HepG2 (cell line): ENCODE results near the gene CD164L2. TPM values are rescaled to one million over a fixed set of nuclear protein-coding genes. Genes with fewer than 3 reads are reported as not detected.

Experiments used
- ATAC-seq: fragments of 200-7000 bp; cut with Tn5 transposase; 3 replicates; pipeline ENCODE4 v1.9.1; 2020; ENCODE audit warnings: mild to moderate bottlenecking, moderate library complexity
- BruUV-seq: library from RNA; stranded (reverse); fragments of 400-500 nt; replicated peaks from 2 replicates; lab custom pipeline; 2021; lab: Mats Ljungman, UMichigan
- CTCF ChIA-PET: fragments of 300-600 bp; formaldehyde crosslinking; extraction: SDS; loops from one replicate; lab custom pipeline; 2021; ENCODE audit warnings: low total read pairs, inconsistent platforms, low intra/inter-chr PET ratio; lab: Yijun Ruan, JAX
- POLR2A ChIA-PET: fragments of 350-600 bp; sonication (Branson Sonifier 250); formaldehyde crosslinking; loops from one replicate; lab custom pipeline; 2020; ENCODE audit warnings: antibody characterized with exemption, inconsistent platforms; lab: Yijun Ruan, JAX
- DNase-seq: peaks from one replicate; pipeline ENCODE4 v3.0.0-alpha.2; 2015; ENCODE audit warnings: low spot score
- FAIRE-seq: peaks from 3 replicates; lab custom pipeline; 2011; peaks lifted over from hg19 to GRCh38; lab: Jason Lieb, UNC
- H2AFZ ChIP-seq: one replicate; pipeline ENCODE4 v1.6.1; 2011; ENCODE audit warnings: low read length, inconsistent platforms
- H3K27ac ChIP-seq: fragments of 300-600 bp; 3 replicates; pipeline ENCODE4 v1.8.0; 2011; ENCODE audit warnings: mixed run types, mild to moderate bottlenecking, mixed read lengths, low read length, inconsistent platforms; ENCODE audit not compliant: insufficient read depth; ENCODE audit errors: extremely low read length
- H3K27me3 ChIP-seq, 2 experiments: fragments of 200-600 bp in 1 of 2; 2 replicates in 1 of 2; 3 replicates in 1 of 2; pipeline versions ENCODE4 v1.6.0 to v1.8.0; 2011; ENCODE audit warnings: low read length in 2 of 2, mild to moderate bottlenecking in 2 of 2, moderate library complexity in 2 of 2, inconsistent platforms in 1 of 2; ENCODE audit not compliant: insufficient read depth in 2 of 2, control insufficient read depth in 1 of 2
- H3K36me3 ChIP-seq, 2 experiments: fragments of 200-600 bp in 1 of 2; replicated peaks in 1 of 2; 2 replicates in 1 of 2; 3 replicates in 1 of 2; pipeline versions ENCODE4 v1.5.1 to v1.8.0; 2011; ENCODE audit warnings: low read length in 2 of 2, inconsistent platforms in 1 of 2; ENCODE audit not compliant: insufficient read depth in 2 of 2, control insufficient read depth in 1 of 2
- H3K4me1 ChIP-seq: 2 replicates; pipeline ENCODE4 v1.5.1; 2012; ENCODE audit warnings: low read length, inconsistent platforms; ENCODE audit not compliant: insufficient read depth
- H3K4me2 ChIP-seq: 2 replicates; pipeline ENCODE4 v1.6.0; 2011; ENCODE audit warnings: low read depth, low read length, inconsistent platforms
- H3K4me3 ChIP-seq, 3 experiments: fragments of 200-600 bp in 1 of 3; sonication (generic), shearing (Covaris generic) in 1 of 3; replicated peaks in 1 of 3; 2 replicates each; pipeline ENCODE4 v1.5.1; 2011 to 2016; ENCODE audit warnings: low read length in 3 of 3, inconsistent platforms in 2 of 3, low read depth in 2 of 3, mild to moderate bottlenecking in 2 of 3, control low read depth in 1 of 3, mixed read lengths in 1 of 3; ENCODE audit not compliant: insufficient read depth in 1 of 3
- H3K79me2 ChIP-seq: one replicate; pipeline ENCODE4 v1.6.1; 2011; ENCODE audit warnings: low read length, inconsistent platforms; ENCODE audit not compliant: insufficient read depth
- H3K9ac ChIP-seq: 2 replicates; pipeline ENCODE4 v1.6.0; 2011; ENCODE audit warnings: mild to moderate bottlenecking, low read depth, low read length, inconsistent platforms; ENCODE audit not compliant: insufficient read depth
- H3K9me3 ChIP-seq: 2 replicates; pipeline ENCODE4 v1.5.1; 2012; ENCODE audit warnings: mild to moderate bottlenecking, low read length
- H4K20me1 ChIP-seq: 2 replicates; pipeline ENCODE4 v1.6.0; 2011; ENCODE audit warnings: inconsistent platforms, mild to moderate bottlenecking, low read length, moderate library complexity; ENCODE audit not compliant: insufficient read depth
- MEF2D ChIP-seq: sonication (generic); formaldehyde crosslinking; IDR thresholded peaks from 2 replicates; pipeline ENCODE4 v1.5.1; 2020; ENCODE audit warnings: mild to moderate bottlenecking, missing genetic modification reagents
- MIXL1 ChIP-seq: IDR thresholded peaks from 2 replicates; pipeline ENCODE4 v1.6.1; 2016
- RAD21 ChIP-seq: fragments of 450-650 bp; formaldehyde crosslinking; IDR thresholded peaks from 2 replicates; pipeline ENCODE4 v1.5.0; 2020; ENCODE audit warnings: mild to moderate bottlenecking
- SMC3 ChIP-seq: IDR thresholded peaks from 2 replicates; pipeline ENCODE4 v1.6.1; 2011; ENCODE audit warnings: low read length, improper control_type of control experiment
- STAG1 ChIP-seq: sonication (generic); formaldehyde crosslinking; IDR thresholded peaks from 2 replicates; pipeline ENCODE4 v1.4.0; 2020; ENCODE audit warnings: missing genetic modification reagents
- TFAP4 ChIP-seq: sonication (generic); IDR thresholded peaks from 2 replicates; pipeline ENCODE4 v1.6.1; 2016; ENCODE audit warnings: low read depth, borderline replicate concordance
- TGIF2 ChIP-seq: IDR thresholded peaks from 2 replicates; pipeline ENCODE4 v1.6.1; 2016; ENCODE audit warnings: control low read depth, missing compliant biosample characterization
- THAP11 ChIP-seq: IDR thresholded peaks from 2 replicates; pipeline ENCODE4 v1.6.1; 2016; ENCODE audit warnings: missing biosample characterization, missing genetic modification reagents
- ZNF326 ChIP-seq: sonication (generic); formaldehyde crosslinking; IDR thresholded peaks from 2 replicates; pipeline ENCODE4 v1.4.0; 2020; ENCODE audit warnings: missing genetic modification reagents, borderline replicate concordance
- ZNF616 ChIP-seq: sonication (generic); formaldehyde crosslinking; IDR thresholded peaks from 2 replicates; pipeline ENCODE4 v1.5.0; 2020; ENCODE audit warnings: low read depth, mild to moderate bottlenecking, missing genetic modification reagents
- WGBS: methylation state at CpG from one replicate; pipeline ENCODE4 v1.1.6; 2017; ENCODE audit warnings: low lambda C conversion rate; 5-methylcytosine and 5-hydroxymethylcytosine counted together
- in situ Hi-C: cut with HindIII; loops from 2 replicates; pipeline ENCODE4 v1.10.0; 2017; ENCODE audit warnings: low pct_unique_long_range_greater_than_20kb; ENCODE audit not compliant: extremely low pct_ligation_motif_present
- intact Hi-C: fragments of 100-400 bp; cut with micrococcal nuclease; formaldehyde crosslinking; loops from one replicate; pipeline ENCODE4 v1.10.0; 2022; ENCODE audit not compliant: unreplicated experiment
- polyA plus RNA-seq, 8 experiments: library from polyadenylated mRNA; depleted of rRNA in 3 of 8; stranded (reverse) in 7 of 8; unstranded in 1 of 8; fragments of >200 nt; fragmentation: Illumina TruSeq in 4 of 8; extraction: Trizol in 4 of 8; gene quantifications; 2 replicates each; pipeline versions ENCODE4 v1.2.1 to v1.2.3, GENCODE V29; 2011 to 2016; ENCODE audit warnings: low read depth in 4 of 8, missing spikeins in 1 of 8, mixed read lengths in 1 of 8; ENCODE audit not compliant: insufficient read depth in 1 of 8
- total RNA-seq, 5 experiments: library from RNA; depleted of rRNA; stranded (reverse); fragments of >200 nt; fragmentation: Illumina TruSeq; extraction: Trizol; gene quantifications; 2 replicates each; pipeline ENCODE4 v1.2.3, GENCODE V29; 2016; ENCODE audit warnings: low read depth in 1 of 5
- TF ChIP-seq, protein P1 (sequence below): sonication (generic); formaldehyde crosslinking; IDR thresholded peaks from 2 replicates; pipeline ENCODE4 v1.4.0; 2020; ENCODE audit warnings: mild to moderate bottlenecking, missing genetic modification reagents
- TF ChIP-seq, protein P2 (sequence below): sonication (generic); formaldehyde crosslinking; IDR thresholded peaks from 2 replicates; pipeline ENCODE4 v1.5.0; 2020; ENCODE audit warnings: mild to moderate bottlenecking, missing genetic modification reagents, moderate library complexity

Gene CD164L2
- total and polyA plus RNA-seq, 2 of the 13 experiments (the other 11 are each of a cell fraction or from before 2014, with no cell fraction given): not detected

- Histone ChIP-seq H3K9ac (no peak overlapping the region), H3K79me2 (peaks cover 5% of the 10 kb centered on the region), H4K20me1 (no peaks in the 10 kb centered on the region), H3K4me3 (no peak overlapping the region), H3K9me3 (no peaks in the 10 kb centered on the region), H3K27ac (no peak overlapping the region), H3K27me3 (no peaks in the 10 kb centered on the region), H3K4me1 (no peaks in the 10 kb centered on the region), H3K4me2 (no peak overlapping the region), H2AFZ (no peak overlapping the region), H3K36me3 (peaks cover 29 to 78% of the 10 kb centered on the region in 2 experiments)
- intact Hi-C loops (loop anchor here (1.0 to 5.0 kb wide), 2 partner anchors 76 to 190 kb away; partner anchors contain the start of gene WASF2), in situ Hi-C loops (no loop called here)
- 89% methylated on average over 3 of the region's 3 CpGs for WGBS
- peak; percentile 44 for DNase-seq
- no TSS peak for BruUV-seq
- ChIA-PET CTCF (interaction anchor here (3.2 kb wide), 1 partner anchor 191 kb away, joined by 31 read pairs; no protein-coding TSS in a partner anchor), POLR2A (no interaction called here)
- ATAC-seq: peak; percentile 68
- FAIRE-seq: peak; percentile 30
- TF ChIP-seq THAP11 (CRISPR knock-in tag) (peak; percentile 24; the same call in 1 of the 2 replicates), MIXL1 (CRISPR knock-in tag) (0 out of 2 replicates have a peak, but pooled peaks have one; percentile 41), ZNF326 (CRISPR knock-in tag) (no peak), TGIF2 (CRISPR knock-in tag) (0 out of 2 replicates have a peak, but pooled peaks have one; percentile 11), RAD21 (CRISPR knock-in tag) (peak; percentile 39; the same call in 1 of the 2 replicates), TFAP4 (peak; percentile 62; the same call in 1 of the 2 replicates), MEF2D (CRISPR knock-in tag) (no peak), SMC3 (peak; percentile 76), ZNF616 (CRISPR knock-in tag) (no peak), STAG1 (CRISPR knock-in tag) (peak; percentile 76)
- TF ChIP-seq, protein P1, sequence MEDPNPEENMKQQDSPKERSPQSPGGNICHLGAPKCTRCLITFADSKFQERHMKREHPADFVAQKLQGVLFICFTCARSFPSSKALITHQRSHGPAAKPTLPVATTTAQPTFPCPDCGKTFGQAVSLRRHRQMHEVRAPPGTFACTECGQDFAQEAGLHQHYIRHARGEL (CRISPR knock-in tag): 0 out of 2 replicates have a peak, but pooled peaks have one; percentile 51
- TF ChIP-seq, protein P2, sequence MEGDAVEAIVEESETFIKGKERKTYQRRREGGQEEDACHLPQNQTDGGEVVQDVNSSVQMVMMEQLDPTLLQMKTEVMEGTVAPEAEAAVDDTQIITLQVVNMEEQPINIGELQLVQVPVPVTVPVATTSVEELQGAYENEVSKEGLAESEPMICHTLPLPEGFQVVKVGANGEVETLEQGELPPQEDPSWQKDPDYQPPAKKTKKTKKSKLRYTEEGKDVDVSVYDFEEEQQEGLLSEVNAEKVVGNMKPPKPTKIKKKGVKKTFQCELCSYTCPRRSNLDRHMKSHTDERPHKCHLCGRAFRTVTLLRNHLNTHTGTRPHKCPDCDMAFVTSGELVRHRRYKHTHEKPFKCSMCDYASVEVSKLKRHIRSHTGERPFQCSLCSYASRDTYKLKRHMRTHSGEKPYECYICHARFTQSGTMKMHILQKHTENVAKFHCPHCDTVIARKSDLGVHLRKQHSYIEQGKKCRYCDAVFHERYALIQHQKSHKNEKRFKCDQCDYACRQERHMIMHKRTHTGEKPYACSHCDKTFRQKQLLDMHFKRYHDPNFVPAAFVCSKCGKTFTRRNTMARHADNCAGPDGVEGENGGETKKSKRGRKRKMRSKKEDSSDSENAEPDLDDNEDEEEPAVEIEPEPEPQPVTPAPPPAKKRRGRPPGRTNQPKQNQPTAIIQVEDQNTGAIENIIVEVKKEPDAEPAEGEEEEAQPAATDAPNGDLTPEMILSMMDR (CRISPR knock-in tag): peak; percentile 61
Measured at GRCh38 chr1:27416387-27417111, 33.4 kb upstream of the CD164L2 start.
